ENCODE results near the gene KCNN3. TPM values are rescaled to one million over a fixed set of nuclear protein-coding genes. Genes with fewer than 3 reads are reported as not detected.
A peak's percentile ranks its signal among the peaks of the same experiment; 100 is the strongest.

Gene KCNN3
- total RNA-seq, 2 donors from 2014 or later: 0.10 to 0.42 TPM

- DNase-seq (no peak), ATAC-seq (replicated peaks in 1 of 2) (no peak)
- Mint-ChIP-seq H3K27me3 (ENCODE audit: low read depth) (peaks cover 20% of the 10 kb centered on the region), H3K4me1 (ENCODE audit: low read depth) (peaks cover 30% of the 10 kb centered on the region), H3K27ac (no peak overlapping the region), H3K4me3 (no peak overlapping the region), H3K36me3 (ENCODE audit: insufficient read depth in 2 of 2) (no peaks in the 10 kb centered on the region), H3K9me3 (no peaks in the 10 kb centered on the region)
Observed at GRCh38 chr1:154851392-154852177, 18.5 kb downstream of the KCNN3 start.

- Mint-ChIP-seq H3K9me3 (no peaks in the 10 kb centered on the region), H3K27ac (no peak overlapping the region)
Observed at GRCh38 chr1:154849645-154850131, 20.4 kb downstream of the KCNN3 start.

GRCh38 chr1:154848983-154849382 is 21.1 kb downstream of the KCNN3 start:
- ATAC-seq (replicated peaks in 1 of 2): no peak
- Mint-ChIP-seq H3K27ac (no peak overlapping the region), H3K4me3 (no peak overlapping the region), H3K4me1 (ENCODE audit: low read depth) (peaks cover 23% of the 10 kb centered on the region), H3K27me3 (ENCODE audit: low read depth) (peaks cover 20% of the 10 kb centered on the region), H3K9me3 (no peaks in the 10 kb centered on the region), H3K36me3 (ENCODE audit: insufficient read depth in 2 of 2) (no peaks in the 10 kb centered on the region)
- DNase-seq: no peak

More at GRCh38 chr1:154849645-154850131, 20.4 kb downstream of the KCNN3 start:
- H3K4me3 Mint-ChIP-seq: no peak overlapping the region
- ATAC-seq (replicated peaks in 1 of 2) (peak; percentile 98), DNase-seq (peak; percentile 58 to 67)
- peaks cover 20% of the 10 kb centered on the region for H3K27me3 Mint-ChIP-seq (ENCODE audit: low read depth)
- no peaks in the 10 kb centered on the region for H3K36me3 Mint-ChIP-seq (ENCODE audit: insufficient read depth in 2 of 2)
- H3K4me1 Mint-ChIP-seq (ENCODE audit: low read depth): peaks cover 23% of the 10 kb centered on the region

DNA sequence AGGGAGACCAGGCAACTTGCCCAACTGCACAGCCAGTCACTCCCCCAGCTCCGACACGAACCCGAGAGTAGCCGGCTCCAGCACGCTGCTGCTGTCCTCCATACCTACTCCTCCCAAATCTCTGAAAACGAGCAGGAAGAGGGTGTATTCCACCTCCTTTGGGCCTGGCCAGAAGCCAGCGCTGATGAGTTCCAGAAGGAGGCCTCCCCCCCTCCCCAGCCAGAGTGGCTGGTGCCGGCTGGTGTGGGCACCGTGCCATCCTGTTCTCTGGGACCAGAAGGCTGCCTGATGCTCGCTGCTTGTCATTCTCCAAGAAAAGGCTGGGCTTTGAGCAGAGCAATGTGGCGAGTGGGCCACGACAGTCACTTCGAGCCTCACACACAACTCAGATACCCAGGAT is 22.2 kb downstream of the KCNN3 start:
- H3K4me1 Mint-ChIP-seq (ENCODE audit: low read depth): peaks cover 23% of the 10 kb centered on the region
- no peak overlapping the region for H3K27ac Mint-ChIP-seq
- DNase-seq (no peak), ATAC-seq (replicated peaks in 1 of 2) (no peak)
- no peaks in the 10 kb centered on the region for H3K9me3 Mint-ChIP-seq
- no peaks in the 10 kb centered on the region for H3K36me3 Mint-ChIP-seq (ENCODE audit: insufficient read depth in 2 of 2)
- H3K4me3 Mint-ChIP-seq: no peak overlapping the region
- H3K27me3 Mint-ChIP-seq (ENCODE audit: low read depth): peaks cover 20% of the 10 kb centered on the region

DNA sequence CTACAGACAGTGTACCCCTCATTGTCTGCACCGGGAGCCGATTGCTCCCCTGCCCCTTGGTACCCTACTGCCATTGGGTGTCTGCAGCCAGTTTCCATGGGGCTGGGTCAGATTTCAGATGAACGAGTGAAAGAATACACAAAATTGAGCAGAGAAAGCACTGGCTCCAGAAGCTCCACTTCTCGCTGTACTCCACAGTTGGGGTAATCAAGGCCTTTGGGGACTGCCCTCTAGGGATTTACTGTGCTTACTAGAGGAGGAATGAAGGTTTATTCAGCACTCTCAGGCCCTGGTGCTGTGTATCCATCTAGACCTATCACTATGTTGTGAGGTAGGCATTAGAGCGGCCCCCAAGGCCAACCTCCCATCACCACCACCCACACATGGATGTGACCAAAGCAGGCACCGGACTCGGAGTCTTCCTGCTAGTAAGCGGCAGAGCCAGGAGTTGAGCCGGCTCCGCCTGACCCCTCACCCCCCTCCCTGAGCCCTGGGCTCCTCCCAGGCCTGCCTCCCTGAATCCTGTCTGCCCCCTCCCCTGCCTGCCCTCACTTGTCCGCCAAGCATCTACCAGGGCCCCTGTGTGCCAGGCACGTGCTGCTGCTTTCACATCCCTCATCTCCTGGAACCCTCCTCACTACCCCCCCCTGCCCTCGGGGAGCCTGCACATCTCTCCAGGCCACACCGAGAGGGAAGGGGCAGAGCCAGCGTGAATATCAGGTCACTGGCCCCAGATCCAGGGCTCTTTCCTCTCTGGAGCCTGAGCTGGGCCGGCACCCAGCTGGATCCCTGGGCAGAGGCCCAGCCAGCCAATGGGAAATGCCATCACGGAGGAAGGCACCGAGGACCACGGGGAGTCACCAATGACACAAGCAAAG is 23.3 kb downstream of the KCNN3 start:
- Mint-ChIP-seq H3K27me3 (ENCODE audit: low read depth) (peaks cover 20% of the 10 kb centered on the region), H3K27ac (no peak overlapping the region), H3K9me3 (no peaks in the 10 kb centered on the region), H3K4me1 (ENCODE audit: low read depth) (peaks cover 22% of the 10 kb centered on the region), H3K4me3 (no peak overlapping the region), H3K36me3 (ENCODE audit: insufficient read depth in 2 of 2) (no peaks in the 10 kb centered on the region)
- DNase-seq (no peak), ATAC-seq (replicated peaks in 1 of 2) (no peak)

GRCh38 chr1:154845879-154846278 is 24.2 kb downstream of the KCNN3 start:
- H3K4me1 Mint-ChIP-seq (ENCODE audit: low read depth): peaks cover 18% of the 10 kb centered on the region
- H3K4me3 Mint-ChIP-seq: no peak overlapping the region

GRCh38 chr1:154845174-154845573 is 24.9 kb downstream of the KCNN3 start:
- Mint-ChIP-seq H3K9me3 (no peaks in the 10 kb centered on the region), H3K4me1 (ENCODE audit: low read depth) (peaks cover 14% of the 10 kb centered on the region), H3K27me3 (ENCODE audit: low read depth) (peaks cover 20% of the 10 kb centered on the region), H3K27ac (no peak overlapping the region), H3K36me3 (ENCODE audit: insufficient read depth in 2 of 2) (no peaks in the 10 kb centered on the region), H3K4me3 (no peak overlapping the region)
- ATAC-seq (replicated peaks in 1 of 2) (no peak), DNase-seq (no peak)

More at GRCh38 chr1:154845879-154846278, 24.2 kb downstream of the KCNN3 start:
- DNase-seq: no peak
- Mint-ChIP-seq H3K27ac (no peak overlapping the region), H3K36me3 (ENCODE audit: insufficient read depth in 2 of 2) (no peaks in the 10 kb centered on the region), H3K27me3 (ENCODE audit: low read depth) (peaks cover 20% of the 10 kb centered on the region), H3K9me3 (no peaks in the 10 kb centered on the region)
- ATAC-seq (replicated peaks in 1 of 2): no peak

GRCh38 chr1:154844297-154844681 is 25.8 kb downstream of the KCNN3 start:
- H3K27ac Mint-ChIP-seq: no peak overlapping the region
- no peaks in the 10 kb centered on the region for H3K36me3 Mint-ChIP-seq (ENCODE audit: insufficient read depth in 2 of 2)
- no peaks in the 10 kb centered on the region for H3K9me3 Mint-ChIP-seq
- DNase-seq: no peak
- H3K4me3 Mint-ChIP-seq: no peak overlapping the region
- peaks cover 20% of the 10 kb centered on the region for H3K27me3 Mint-ChIP-seq (ENCODE audit: low read depth)
- ATAC-seq (replicated peaks in 1 of 2): no peak
- H3K4me1 Mint-ChIP-seq (ENCODE audit: low read depth): peaks cover 5% of the 10 kb centered on the region

DNA sequence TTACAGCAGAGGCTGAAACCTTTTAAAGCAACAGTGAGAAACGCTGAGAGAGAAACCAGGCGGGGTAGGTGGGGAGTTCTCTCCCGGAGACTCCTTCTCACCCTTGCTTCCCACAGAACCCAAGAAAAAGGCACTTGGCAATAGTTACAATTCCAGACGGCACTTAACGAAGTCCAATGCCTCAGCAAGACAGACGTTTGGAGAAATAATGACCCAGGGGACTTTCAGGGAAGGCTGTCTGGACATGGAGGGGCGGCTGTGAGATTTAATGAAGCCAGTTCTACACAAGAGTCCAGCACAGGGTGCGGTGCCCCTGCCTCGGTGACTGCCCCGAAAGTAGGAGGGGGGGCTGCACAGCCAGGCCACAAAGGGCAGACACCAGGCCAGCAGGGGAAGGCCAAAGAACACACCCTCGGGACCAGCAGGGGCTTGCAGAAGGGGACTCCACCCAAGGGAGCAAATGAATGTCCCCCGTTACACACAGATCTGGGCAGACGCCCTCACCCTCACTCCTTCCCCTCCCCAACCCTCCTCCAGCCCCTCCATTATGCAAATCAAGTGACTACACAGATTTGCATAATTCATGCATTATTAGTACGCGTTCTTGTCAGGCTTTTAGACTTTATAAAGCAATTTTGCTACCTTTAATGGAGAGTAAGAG is 26.3 kb downstream of the KCNN3 start:
- H3K27ac Mint-ChIP-seq: no peak overlapping the region
- H3K4me1 Mint-ChIP-seq (ENCODE audit: low read depth): no peaks in the 10 kb centered on the region
- no peak overlapping the region for H3K4me3 Mint-ChIP-seq
- DNase-seq: no peak
- no peak for ATAC-seq (replicated peaks in 1 of 2)
- peaks cover 16% of the 10 kb centered on the region for H3K27me3 Mint-ChIP-seq (ENCODE audit: low read depth)
- no peaks in the 10 kb centered on the region for H3K9me3 Mint-ChIP-seq
- no peaks in the 10 kb centered on the region for H3K36me3 Mint-ChIP-seq (ENCODE audit: insufficient read depth in 2 of 2)

GRCh38 chr1:154842635-154843034 is 27.4 kb downstream of the KCNN3 start:
- peaks cover 5% of the 10 kb centered on the region for H3K27me3 Mint-ChIP-seq (ENCODE audit: low read depth)
- H3K4me1 Mint-ChIP-seq (ENCODE audit: low read depth): no peaks in the 10 kb centered on the region
- H3K4me3 Mint-ChIP-seq: no peak overlapping the region
- H3K9me3 Mint-ChIP-seq: no peaks in the 10 kb centered on the region
- H3K27ac Mint-ChIP-seq: no peak overlapping the region
- ATAC-seq (replicated peaks in 1 of 2) (peak in 1 of 2 donors; percentile 67), DNase-seq (no peak)
- H3K36me3 Mint-ChIP-seq (ENCODE audit: insufficient read depth in 2 of 2): no peaks in the 10 kb centered on the region

DNA sequence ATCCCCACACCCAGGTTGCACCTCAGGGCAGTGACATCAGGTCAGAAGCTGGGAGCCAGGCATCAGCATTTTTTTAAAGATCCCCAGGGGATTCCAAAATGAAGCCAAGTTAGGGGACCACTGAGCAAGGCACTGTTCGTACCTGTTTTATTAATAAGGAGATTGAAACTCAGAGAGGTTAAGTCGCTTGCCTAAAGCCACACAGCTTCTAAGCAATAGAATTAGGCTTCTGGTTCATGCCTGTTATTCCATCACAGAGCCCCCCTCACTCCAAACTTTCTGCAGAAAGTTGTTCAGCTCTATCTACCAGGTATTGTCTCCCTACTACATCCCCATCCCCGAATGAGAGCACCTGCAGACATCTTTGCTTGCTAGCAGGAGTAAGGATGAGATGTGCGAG is 28.7 kb downstream of the KCNN3 start:
- H3K4me1 Mint-ChIP-seq (ENCODE audit: low read depth): no peaks in the 10 kb centered on the region
- H3K36me3 Mint-ChIP-seq (ENCODE audit: insufficient read depth in 2 of 2): no peaks in the 10 kb centered on the region
- no peaks in the 10 kb centered on the region for H3K9me3 Mint-ChIP-seq
- ATAC-seq (replicated peaks in 1 of 2) (no peak), DNase-seq (no peak)
- no peak overlapping the region for H3K4me3 Mint-ChIP-seq
- no peaks in the 10 kb centered on the region for H3K27me3 Mint-ChIP-seq (ENCODE audit: low read depth)
- H3K27ac Mint-ChIP-seq: no peak overlapping the region

DNA sequence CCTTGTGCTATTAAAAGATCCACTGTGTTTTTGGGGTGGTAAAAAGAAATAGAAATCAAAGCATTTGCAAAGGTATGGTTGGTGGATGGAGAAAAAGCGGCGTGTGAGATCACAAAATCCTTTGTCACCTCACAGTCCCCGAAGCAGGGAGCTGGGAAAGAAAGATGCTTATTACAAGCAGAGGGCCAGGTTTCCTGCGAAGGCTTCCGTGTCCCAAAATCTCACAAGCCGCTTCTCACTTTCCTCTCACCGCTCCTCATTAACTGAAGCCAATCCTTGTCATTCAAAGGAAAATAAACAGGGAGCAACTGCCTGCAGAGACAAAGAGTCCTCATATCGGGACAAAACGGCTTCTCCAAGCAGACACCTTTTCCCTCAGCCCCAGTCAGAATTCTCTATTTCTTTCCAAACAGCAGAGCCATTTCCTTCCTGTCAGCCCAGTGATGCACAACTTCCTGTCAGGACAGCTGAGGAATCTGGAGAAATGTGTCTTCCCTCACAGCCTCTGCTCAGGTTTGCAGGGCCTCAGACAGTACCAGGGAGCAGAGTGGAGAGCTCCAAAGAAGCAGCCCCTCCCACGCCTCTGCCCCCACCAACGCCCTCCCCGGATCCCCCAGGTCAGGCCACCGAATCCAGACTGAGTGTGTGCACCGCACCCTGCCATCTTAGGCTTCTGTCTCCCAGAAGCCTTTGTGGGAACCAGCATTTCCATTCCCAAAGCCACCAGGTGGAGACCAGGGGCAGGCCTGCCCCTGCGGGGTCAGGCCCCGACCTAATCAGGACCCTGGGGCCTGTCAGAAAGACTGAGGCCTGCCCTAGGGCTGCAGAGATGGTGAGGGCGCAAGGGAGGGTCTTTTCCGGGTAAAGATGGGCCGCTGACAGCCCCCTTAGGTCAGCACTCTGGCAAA is 29.6 kb downstream of the KCNN3 start:
- H3K4me3 Mint-ChIP-seq: no peak overlapping the region
- H3K27ac Mint-ChIP-seq: no peak overlapping the region
- no peaks in the 10 kb centered on the region for H3K9me3 Mint-ChIP-seq

More for the DNA sequence above, 29.6 kb downstream of the KCNN3 start:
- H3K36me3 Mint-ChIP-seq (ENCODE audit: insufficient read depth in 2 of 2): no peaks in the 10 kb centered on the region
- no peak for ATAC-seq (replicated peaks in 1 of 2)
- no peaks in the 10 kb centered on the region for H3K27me3 Mint-ChIP-seq (ENCODE audit: low read depth)
- no peaks in the 10 kb centered on the region for H3K4me1 Mint-ChIP-seq (ENCODE audit: low read depth)
- DNase-seq: no peak
